Glomerular visceral epithelial cell (primary cell): Measurements from ENCODE around the gene EXOSC1.
"Not testable (repeated sequence)": the region's sequence is repeated elsewhere in the genome, so short reads cannot be mapped to it uniquely, and the experiment has no call there.

Source experiments
- DNase-seq: peaks from one replicate; pipeline ENCODE4 v3.0.0-alpha.2; 2016; ENCODE audit errors: extremely low spot score

Gene EXOSC1, protein sequence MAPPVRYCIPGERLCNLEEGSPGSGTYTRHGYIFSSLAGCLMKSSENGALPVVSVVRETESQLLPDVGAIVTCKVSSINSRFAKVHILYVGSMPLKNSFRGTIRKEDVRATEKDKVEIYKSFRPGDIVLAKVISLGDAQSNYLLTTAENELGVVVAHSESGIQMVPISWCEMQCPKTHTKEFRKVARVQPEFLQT

DNA sequence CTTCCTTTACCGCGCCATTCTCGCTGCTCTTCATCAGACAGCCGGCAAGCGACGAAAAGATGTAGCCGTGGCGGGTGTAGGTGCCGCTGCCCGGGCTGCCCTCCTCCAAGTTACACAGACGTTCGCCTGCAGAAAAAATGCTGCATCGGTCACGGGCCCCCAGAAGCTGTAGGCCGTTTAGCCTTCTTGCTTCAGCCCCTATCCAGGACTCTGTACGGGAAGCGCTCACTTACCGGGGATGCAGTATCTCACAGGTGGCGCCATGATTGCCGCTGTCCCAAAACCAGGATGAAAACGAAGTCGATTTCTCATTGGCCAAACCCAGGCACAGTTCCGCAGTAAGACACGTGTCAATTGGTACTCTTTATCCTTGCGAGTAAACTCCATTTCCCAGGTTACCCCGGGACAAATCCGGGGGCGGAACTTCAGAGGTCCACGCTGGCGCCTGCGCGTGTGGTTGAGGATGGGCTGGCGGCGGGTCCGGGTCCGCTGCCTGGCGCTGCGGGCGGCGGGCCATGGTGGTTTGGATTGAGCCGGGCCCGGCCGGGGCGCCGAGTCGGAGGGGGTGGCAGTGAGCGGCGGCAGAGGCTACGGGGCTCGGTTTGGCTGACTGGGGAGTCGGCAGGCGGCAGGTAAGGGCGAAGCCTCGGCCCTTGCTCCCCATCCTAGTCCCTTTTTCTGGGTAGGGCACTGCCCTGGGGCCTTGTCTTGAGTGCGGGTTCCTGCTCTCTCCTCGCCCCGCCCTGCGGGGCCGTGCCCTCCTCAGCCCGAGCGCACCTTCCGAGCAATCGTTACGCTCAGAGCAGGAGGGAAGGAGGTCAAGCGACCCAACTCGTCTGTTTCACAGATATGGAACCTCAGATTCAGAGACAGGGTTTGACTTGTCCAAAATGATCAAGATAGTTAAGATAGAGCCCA, at the start of gene EXOSC1, which contains the start of gene ZDHHC16:
TSS of gene EXOSC1 (minus strand) at position 285 of the 918 bp plus-strand sequence. CDS start at position 264, 21 bp downstream.
TSS of gene ZDHHC16 (plus strand) at position 454 of the 918 bp plus-strand sequence. CDS start 5,501 bp downstream, outside the sequence.
- DNase-seq, result peak; percentile 95

DNA sequence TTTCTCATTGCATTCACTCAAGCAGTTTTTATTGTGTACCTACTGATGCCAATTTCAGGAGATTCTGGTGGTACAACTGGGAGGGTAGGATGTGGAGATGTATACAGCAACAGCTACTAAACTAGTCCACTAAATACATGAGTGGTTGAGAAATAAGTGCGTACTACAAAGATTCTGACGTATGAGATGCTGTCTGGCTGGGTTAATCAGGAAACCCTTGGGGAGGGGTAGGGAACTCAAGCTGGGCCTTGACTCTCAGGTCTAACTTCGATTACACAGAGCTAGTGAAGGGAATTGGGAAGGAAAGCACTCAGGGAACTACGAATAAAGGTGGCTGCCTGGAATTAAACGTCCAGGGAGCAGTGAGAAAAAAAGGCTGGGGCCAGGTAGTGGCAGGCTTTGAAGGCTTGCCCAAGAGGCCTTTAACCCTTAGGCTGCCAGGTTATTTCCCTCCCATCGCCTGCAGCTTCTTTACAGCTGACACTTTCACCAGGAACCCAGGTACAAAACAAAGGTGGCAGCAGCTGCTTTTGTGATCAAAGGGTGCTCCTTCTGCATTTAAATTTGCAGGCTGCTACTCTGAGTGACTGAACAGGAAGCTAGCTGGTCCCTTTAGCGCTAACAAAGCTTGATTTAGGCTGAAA, 49.2 kb upstream of the EXOSC1 start:
- DNase-seq, result no peak

DNA sequence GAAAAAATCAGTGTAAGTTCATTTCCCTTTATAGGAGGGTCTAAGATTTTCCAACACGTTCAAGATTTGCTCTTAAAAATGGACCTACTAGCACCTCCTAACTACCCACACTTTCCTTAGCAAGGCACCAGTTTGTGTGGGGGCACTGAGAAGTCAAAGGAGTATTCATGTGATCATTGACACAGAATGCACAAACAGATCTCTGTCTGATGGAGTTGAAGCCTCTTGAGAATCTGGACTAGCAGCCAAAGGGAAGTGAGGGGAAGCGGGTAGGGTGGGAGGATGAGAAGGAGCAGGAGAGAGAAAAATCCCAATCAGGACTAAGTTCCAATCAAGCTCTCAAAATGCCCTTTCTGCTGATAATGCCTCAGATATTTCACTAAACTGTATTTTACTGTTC, 48.3 kb upstream of the EXOSC1 start:
- DNase-seq, result no peak

DNA sequence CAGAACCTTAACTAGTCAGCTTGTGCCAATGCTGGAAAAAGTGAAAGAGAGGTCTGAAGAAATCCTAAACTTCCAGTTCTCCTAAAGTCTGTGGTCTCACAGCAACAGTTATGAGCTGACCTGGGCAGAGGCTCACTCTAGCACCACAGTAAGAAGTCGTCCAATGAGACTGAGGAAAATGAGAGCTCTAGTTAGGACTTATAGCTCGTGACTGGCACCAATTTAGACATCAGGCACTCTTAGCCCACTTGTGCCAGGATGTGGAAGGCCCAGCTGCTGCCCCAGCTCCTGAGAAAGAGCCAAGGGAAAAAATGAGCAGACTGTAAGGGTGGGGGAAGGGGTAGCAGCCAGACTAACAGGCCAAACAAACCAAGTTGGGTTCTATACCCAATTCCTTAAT, 44.8 kb upstream of the EXOSC1 start:
- DNase-seq, result no peak

DNA sequence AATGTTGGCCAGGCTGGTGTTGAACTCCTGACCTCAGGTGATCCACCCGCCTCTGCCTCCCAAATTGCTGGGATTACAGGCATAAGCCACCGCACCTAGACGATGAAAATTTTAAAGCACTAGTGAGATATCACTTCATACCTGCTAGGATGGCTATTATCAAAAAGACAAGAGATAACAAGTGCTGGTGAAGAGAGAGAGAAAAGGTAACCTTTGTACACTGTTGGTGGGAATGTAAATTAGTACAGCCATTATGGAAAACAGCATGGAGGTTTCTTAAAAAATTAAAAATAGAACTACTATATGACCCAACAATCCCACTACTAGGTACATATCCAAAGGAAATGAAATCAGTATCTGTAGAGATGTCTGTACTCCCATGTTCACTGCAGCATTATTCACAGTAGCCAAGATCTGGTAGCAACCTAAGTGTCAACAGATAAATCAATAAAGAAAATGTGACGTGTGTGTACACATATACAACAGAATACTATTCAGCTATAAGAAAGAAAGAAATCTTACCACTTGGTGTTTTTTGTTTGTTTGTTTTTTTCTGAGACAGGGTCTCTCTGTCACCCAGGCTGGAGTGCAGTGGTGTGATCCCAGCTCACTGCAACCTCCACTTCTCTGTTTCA, 40.0 kb upstream of the EXOSC1 start:
- DNase-seq, result no peak

DNA sequence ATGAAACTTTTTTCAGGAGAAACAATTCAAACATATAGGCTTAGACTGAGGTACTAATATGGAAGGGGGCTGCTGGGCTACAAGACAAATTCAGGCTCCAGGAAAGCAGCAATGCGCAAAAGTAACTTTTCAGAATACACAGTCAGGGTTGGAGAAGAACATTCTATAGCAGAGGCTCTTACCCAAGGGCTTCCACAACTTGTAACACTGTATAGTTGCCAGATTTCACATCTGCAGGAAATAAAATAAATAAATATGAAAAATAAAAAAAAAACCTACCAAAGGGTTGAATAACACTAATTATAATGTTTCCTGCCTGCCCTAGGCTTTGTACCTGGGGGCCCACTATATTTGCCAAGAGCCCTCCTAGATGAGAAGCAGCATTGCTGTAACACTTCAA, 38.1 kb upstream of the EXOSC1 start:
- DNase-seq, result no peak

DNA sequence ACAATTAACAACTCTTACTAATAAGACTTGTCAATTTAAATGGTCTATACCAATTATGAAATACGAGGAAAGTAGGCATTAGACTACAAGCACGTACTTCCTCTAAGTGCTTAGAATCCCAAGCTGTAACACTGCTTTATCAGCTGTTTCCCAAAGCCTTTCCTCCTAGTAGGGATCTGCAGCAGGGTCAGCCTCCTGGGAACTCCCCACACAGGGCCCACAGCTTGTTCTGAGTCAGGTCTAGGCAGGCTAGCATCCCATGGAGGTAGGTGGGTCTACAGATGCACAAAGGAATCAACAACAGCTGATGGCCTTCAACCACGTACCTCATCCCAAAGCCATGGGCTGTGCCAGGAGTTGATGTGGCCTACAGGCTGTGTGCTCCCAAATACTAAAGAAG, 37.7 kb upstream of the EXOSC1 start:
- DNase-seq, result no peak

DNA sequence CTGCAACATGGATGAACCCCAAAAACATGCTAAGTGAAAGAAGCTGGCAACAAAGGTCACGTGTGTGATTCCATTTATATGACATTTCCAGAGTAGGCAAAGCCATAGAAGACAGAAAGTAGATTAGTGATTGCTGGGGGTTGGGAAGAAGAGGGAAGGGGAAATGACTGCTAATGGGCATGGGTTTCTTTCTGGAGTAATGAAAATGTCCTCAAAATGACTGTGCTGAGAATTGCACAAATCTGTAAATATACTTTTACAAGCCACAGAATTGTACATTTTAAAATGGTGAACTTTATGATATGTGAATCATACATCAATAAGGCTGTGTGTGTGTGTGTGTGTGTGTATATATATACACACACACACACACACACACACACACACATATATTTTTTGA, 36.6 kb upstream of the EXOSC1 start:
- no peak for DNase-seq

DNA sequence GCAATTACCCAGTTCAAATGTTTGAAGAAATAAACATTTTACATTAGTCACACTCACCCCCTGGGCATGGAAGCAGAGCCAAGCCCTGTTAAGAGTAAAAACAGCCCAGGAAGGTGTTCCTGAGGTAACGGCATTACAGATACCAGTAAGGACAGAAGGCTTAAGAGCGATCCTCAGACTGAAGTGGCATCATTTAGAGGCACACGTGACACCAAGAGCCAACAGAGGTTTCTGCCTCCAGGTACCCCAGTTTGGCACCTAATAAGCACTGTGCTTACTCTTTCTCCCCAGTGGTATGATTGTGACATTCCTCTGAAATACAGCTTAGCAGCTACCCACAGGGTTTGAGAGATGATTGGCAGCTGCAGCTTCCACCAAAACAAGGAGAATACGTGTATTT, 35.3 kb upstream of the EXOSC1 start:
- no peak for DNase-seq

DNA sequence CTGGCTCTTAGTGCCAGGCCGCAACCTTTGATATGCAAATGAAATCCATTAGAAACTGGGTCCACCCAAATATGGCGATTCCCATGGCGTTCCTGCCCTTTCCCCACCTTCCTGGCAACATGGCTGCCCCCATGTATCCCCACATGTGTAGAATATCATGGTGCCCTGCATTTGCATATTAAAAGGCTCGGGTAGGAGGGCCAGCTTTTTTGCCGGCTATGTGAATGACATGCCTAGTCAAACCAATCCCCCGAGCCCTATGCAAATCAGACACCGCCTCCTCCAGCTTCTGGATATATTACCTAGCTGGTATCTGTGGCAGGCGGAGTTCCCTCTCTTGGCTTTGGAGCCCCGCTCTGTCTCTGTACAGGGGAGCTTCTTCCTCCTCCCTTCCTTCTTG, 34.1 kb upstream of the EXOSC1 start:
- DNase-seq, result no peak

DNA sequence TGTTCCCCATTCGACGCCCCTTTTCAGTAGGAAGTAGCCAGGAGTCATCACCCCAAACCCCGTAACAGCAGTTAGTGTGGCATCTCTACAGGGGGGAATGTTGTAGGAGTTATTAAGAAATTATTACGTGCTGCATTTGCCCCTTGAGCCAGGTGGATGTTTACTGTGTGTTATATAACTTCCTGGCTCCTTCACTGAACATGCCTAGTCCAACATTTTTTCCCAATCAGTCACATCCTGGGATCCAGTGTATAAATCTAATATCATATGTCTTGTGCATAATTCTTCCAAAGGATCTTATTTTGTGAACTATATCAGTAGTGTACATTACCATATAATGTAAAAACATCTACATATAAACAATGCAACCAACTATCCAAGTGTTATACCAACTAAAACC, 33.6 kb upstream of the EXOSC1 start:
- DNase-seq, result not testable (repeated sequence)

DNA sequence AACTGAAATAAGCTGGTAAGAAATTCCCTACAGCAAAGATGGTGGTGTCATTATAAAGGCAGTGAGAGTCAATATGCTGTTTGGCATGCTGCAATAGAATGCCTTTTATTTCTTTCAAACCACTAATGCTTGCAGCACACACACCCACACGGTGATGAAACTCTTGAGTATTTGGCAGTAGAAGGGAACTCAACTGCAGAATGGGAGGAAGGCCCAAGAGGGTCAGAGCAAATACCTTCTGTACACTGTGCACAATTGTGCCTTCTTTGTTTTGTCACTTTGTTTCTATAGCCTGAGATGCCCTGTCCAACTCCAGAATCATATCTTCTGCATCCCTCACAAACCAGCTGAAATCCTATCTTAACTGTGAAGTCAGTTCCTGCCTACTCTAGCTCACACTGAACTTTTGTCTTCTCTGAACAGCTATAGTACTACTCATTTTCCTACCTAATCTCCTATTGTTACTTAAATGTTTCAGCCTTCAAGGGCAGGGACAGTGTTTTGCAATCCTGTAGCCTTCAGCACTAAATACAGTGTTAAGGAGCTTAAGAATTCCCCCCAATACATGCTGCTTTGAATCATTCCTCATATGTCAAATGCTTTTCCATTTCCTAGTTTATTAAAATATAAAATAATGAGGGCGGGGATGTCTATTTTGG, 30.3 kb upstream of the EXOSC1 start:
- no peak for DNase-seq

DNA sequence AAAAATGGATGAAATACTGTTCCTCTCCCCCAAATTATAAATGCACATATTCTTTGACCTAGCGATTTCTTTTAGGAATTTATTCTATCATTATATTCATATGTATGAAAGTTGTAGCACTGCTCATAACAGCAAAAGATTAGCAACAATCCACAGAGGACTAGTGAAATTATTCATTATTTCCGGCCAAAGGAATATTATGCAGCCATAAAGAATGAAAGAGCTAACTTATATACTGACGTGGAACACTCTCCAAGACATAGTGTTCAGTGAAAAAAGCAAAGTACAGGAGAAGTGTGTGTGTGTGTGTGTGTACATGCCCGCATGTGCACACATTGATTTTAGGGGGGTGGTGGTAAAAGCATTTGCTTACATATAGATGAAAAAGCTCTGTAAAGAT, 29.1 kb upstream of the EXOSC1 start:
- no peak for DNase-seq

DNA sequence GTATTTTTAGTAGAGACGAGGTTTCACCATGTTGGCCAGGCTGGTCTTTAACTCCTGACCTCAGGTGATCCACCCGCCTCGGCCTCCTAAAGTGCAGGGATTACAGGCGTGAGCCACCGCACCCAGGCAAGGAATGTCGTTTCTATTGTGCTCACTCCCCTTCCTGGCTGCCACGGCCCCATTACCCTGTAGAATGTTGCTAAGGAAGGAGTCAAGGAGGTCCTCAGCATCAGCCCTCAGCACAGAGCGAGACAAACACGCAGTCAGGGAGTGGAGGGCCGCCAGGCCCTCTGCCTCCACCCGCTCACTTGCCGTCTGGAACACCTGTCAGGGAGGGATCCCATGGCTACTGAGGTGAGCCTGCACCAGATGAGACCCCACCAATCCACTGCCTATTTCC, 23.0 kb upstream of the EXOSC1 start:
- not testable (repeated sequence) for DNase-seq

DNA sequence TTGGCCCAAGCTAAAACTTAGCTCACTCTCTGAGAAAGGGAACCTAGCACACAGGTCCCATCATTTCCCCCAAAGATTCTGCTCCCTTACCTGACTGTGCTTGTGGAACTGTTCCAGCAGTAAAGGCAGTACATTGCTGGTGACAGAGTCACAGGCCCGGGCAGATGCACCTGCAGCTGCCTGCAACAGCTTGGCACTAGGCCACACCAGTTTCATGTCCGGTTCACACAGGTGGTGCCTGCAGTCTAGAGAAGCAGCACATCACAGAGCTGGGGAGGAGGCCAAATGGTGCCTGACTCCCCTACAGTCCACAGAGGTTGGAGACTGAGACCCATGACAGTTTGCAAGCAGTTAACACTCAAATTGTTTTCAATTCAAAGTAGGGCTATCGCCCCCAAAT, 22.4 kb upstream of the EXOSC1 start:
- DNase-seq, result no peak

DNA sequence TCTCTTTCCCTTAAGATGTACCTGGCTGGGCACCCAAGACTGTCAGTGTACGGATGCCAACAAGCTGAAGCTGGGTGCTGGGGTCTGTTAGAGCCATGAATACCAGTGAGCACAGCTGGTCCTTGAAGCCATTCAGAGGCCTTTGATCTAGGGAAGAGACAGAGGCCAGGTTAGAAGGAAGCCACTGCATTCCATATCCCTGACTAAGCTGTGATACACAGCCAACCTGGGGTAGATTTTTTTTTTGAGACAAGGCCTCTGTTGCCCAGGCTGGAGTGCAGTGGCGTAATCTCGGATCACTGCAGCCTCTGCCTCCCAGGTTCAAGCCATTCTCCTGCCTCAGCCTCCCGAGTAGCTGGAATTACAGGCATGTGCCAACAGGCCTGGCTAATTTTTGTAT, 20.9 kb upstream of the EXOSC1 start:
- DNase-seq, result peak; percentile 76

DNA sequence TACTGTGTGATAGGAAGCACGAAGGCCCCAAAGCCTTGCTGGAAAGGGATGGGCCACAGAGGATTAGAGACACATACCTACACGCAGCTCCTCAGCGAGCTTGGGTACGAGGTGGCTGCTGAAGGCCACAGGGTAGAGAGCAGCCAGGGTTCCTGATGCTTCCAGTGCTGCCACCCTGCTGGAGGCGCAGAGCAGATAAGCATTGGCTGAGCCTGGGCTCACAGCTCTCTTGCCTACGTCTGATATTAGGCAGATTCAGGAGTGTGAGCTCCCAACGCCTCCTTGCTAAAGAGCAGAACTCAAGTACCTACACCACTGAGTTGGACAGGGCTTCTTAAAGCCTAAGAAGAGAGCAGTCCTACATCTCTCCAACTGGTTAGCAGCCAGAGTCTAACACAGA, 20.2 kb upstream of the EXOSC1 start:
- DNase-seq, result no peak

DNA sequence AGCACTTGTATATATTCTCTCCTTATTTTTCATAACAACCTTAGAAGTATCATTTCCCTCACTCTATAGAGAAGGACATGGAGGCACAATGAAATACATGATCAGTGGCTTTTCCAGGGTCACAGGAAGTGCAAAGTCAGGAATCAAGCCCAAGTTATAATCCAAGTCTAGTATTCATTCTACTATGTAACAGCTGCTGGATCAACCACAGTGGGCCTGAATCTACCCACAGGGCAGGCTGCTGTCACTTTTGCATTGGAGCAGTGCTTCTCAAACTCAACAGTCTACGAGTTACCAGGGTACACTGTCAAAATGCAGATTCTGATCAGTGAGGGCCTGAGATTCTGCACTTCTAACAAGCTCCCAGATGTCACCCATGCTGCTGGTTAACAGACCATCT, 18.4 kb upstream of the EXOSC1 start:
- no peak for DNase-seq

DNA sequence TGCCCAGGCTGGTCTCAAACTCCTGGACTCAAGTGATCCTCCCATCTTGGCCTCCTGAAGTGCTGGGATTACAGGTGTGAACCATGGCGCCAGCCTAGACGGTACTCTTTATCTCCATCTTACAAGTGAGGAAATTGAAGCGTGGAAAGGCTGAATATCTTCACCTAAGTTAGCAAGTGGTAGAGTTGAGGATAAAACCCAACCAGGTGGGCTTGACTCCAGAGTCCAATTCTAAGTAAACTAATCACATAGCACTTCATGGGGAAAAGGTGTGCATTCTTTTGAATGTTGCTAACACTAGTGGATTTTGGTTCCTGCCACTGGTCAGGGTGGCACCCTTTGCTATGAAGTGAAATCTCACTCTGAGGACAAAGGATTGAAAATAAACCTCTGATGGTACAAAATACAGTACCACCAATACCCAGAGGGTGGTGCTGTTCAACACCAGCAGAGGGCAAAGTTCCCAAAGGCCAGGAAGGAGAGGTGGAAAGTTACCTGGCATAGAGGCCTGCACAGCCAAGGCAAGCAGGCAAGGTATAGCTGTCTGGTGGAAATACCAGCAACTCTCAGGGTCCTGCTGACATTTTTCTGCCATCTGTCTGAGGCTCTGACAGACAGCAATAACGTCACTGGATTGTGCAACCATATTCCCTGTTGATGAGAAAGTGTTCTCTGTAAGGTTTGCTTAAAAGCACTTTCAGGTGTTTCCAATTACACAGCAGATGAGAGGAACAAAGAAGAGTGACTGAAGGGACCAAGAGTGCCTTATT, 17.7 kb upstream of the EXOSC1 start:
- peak; percentile 63 for DNase-seq

DNA sequence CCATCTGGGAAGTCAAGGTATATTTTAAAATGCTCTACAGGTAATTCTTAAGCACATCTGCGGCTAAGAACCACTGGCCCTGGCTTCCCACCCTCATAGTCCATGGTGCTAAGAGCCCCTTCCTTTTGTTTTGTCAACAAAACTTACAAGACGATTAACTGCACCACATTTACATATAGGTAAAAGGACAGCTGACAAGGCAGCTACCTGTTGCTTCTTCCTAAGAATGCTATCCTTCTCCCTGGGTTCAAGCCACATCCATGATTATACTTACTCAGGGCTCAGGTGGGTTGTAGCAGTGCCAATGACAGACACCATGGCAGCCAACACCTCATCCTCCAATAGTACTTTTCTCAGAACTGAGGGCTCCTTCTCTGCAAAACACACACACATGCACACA, 16.5 kb upstream of the EXOSC1 start:
- DNase-seq, result no peak

DNA sequence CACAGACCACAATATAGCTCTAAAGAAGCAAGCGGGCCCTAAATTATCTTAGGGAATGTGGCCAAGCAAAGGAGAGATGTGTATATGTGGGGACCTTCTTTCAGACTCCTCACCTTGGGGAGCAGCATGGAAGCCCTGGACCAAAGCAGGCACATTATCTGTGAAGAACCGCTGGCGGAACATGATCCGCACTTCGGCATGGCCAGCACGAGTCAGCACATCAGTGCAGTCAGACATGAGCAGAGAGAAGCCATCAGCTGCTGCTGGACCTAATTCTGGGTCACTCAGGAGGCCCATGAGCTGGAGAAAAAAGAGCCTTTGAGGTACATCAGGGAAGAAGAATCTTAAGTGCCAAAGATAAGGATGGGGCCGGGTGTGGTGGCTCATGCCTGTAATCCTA, 14.1 kb upstream of the EXOSC1 start:
- DNase-seq, result no peak
